K562 (cell line): ENCODE results near the gene SORCS2. TPM values are rescaled to one million over a fixed set of nuclear protein-coding genes. Genes with fewer than 3 reads are reported as not detected.

ENCODE experiments used
- ATAC-seq: fragments of 200-7000 bp; cut with Tn5 transposase; 3 replicates; pipeline ENCODE4 v1.9.1; 2020; ENCODE audit warnings: moderate library complexity
- BruUV-seq: library from RNA; stranded (reverse); fragments of 400-500 nt; replicated peaks from 2 replicates; lab custom pipeline; 2021; lab: Mats Ljungman, UMichigan
- CTCF ChIA-PET: fragments of 300-600 bp; formaldehyde crosslinking; extraction: SDS; loops from one replicate; lab custom pipeline; 2021; ENCODE audit warnings: low intra/inter-chr PET ratio; lab: Yijun Ruan, JAX
- POLR2A ChIA-PET: fragments of 300-600, 350-650 bp; sonication (Branson Sonifier 250); formaldehyde crosslinking; extraction: SDS; loops from one replicate; lab custom pipeline; 2021; ENCODE audit warnings: antibody characterized with exemption, inconsistent platforms; lab: Yijun Ruan, JAX
- DNase-seq, 4 experiments: peaks; one replicate each; pipeline versions ENCODE4 v3.0.0 to v3.0.0-alpha.2; 2011 to 2018; ENCODE audit warnings: low spot score in 3 of 4, mixed read lengths in 3 of 4; ENCODE audit errors: extremely low read depth in 1 of 4
- FAIRE-seq: peaks from 2 replicates; lab custom pipeline; 2011; peaks lifted over from hg19 to GRCh38; lab: Jason Lieb, UNC
- H2AFZ ChIP-seq: 2 replicates; pipeline ENCODE4 v1.6.0; 2011; ENCODE audit warnings: low read depth, low read length, control low read depth, inconsistent platforms
- H3K27ac ChIP-seq: fragments of 200-600 bp; 3 replicates; pipeline ENCODE4 v1.8.0; 2011; ENCODE audit warnings: low read depth, mild to moderate bottlenecking, control low read depth, inconsistent platforms, low read length, moderate library complexity, mixed read lengths; ENCODE audit errors: extremely low read depth
- H3K27me3 ChIP-seq, 2 experiments: fragments of 300-600 bp in 1 of 2; 2 replicates in 1 of 2; 3 replicates in 1 of 2; pipeline versions ENCODE4 v1.6.0 to v1.8.0; 2011; ENCODE audit warnings: inconsistent platforms in 2 of 2, low read length in 2 of 2, mild to moderate bottlenecking in 1 of 2, mixed read lengths in 1 of 2, moderate library complexity in 1 of 2; ENCODE audit not compliant: control insufficient read depth in 2 of 2, insufficient read depth in 2 of 2
- H3K36me3 ChIP-seq: fragments of 300-600 bp; 3 replicates; pipeline ENCODE4 v1.8.0; 2011; ENCODE audit warnings: mild to moderate bottlenecking, low read length, inconsistent platforms; ENCODE audit not compliant: control insufficient read depth, insufficient read depth
- H3K4me1 ChIP-seq, 2 experiments: fragments of 200-600 bp in 1 of 2; replicated peaks in 1 of 2; 2 replicates in 1 of 2; 3 replicates in 1 of 2; pipeline versions ENCODE4 v1.5.1 to v1.8.0; 2011; ENCODE audit warnings: inconsistent platforms in 2 of 2, low read length in 2 of 2, mild to moderate bottlenecking in 1 of 2, mixed read lengths in 1 of 2, moderate library complexity in 1 of 2; ENCODE audit not compliant: control insufficient read depth in 2 of 2, insufficient read depth in 2 of 2
- H3K4me2 ChIP-seq: 2 replicates; pipeline ENCODE4 v1.6.1; 2011; ENCODE audit warnings: low read length, control low read depth, inconsistent platforms, mixed read lengths; ENCODE audit not compliant: insufficient read depth
- H3K4me3 ChIP-seq: fragments of 200-600 bp; sonication (generic), shearing (Covaris generic); 2 replicates; pipeline ENCODE4 v1.5.1; 2016; ENCODE audit warnings: control low read depth, inconsistent platforms
- H3K79me2 ChIP-seq: fragments of 200-600 bp; 3 replicates; pipeline ENCODE4 v1.8.0; 2011; ENCODE audit warnings: low read length, inconsistent platforms; ENCODE audit not compliant: control insufficient read depth, insufficient read depth
- H3K9ac ChIP-seq, 2 experiments: 2 replicates each; pipeline versions ENCODE4 v1.6.0 to v1.6.1; 2011; ENCODE audit warnings: low read depth in 2 of 2, low read length in 2 of 2, control low read depth in 1 of 2, inconsistent platforms in 1 of 2, mild to moderate bottlenecking in 1 of 2, mixed read lengths in 1 of 2; ENCODE audit not compliant: insufficient read depth in 1 of 2
- H3K9me1 ChIP-seq: one replicate; pipeline ENCODE4 v1.6.0; 2011; ENCODE audit warnings: inconsistent platforms, mild to moderate bottlenecking, low read length, moderate library complexity; ENCODE audit not compliant: control insufficient read depth, insufficient read depth
- H3K9me3 ChIP-seq: replicated peaks from 2 replicates; pipeline ENCODE4 v1.5.1; 2011; ENCODE audit warnings: low read depth, low read length, inconsistent platforms; ENCODE audit not compliant: control insufficient read depth, insufficient read depth
- H4K20me1 ChIP-seq: replicated peaks from 2 replicates; pipeline ENCODE4 v1.6.1; 2011; ENCODE audit warnings: low read length, inconsistent platforms, mixed read lengths; ENCODE audit not compliant: control insufficient read depth, insufficient read depth
- HMGN3 ChIP-seq: IDR thresholded peaks from 2 replicates; pipeline ENCODE4 v1.6.1; 2011; ENCODE audit warnings: borderline replicate concordance, low read depth, mild to moderate bottlenecking, mixed read lengths, low read length; ENCODE audit not compliant: insufficient read length; ENCODE audit errors: extremely low read depth
- MBD2 ChIP-seq: sonication (generic); IDR thresholded peaks from 2 replicates; pipeline ENCODE4 v1.6.1; 2016; ENCODE audit warnings: low read depth, borderline replicate concordance
- NFATC3 ChIP-seq: fragments of 450-650 bp; IDR thresholded peaks from 2 replicates; pipeline ENCODE4 v1.6.1; 2017; ENCODE audit warnings: mild to moderate bottlenecking
- ZFX ChIP-seq: sonication (generic); formaldehyde crosslinking; IDR thresholded peaks from 2 replicates; pipeline ENCODE4 v1.8.0; 2022; ENCODE audit warnings: mild to moderate bottlenecking, missing genetic modification reagents, moderate library complexity
- ZNF133 ChIP-seq: fragments of 250-450 bp; sonication (Bioruptor Pico); IDR thresholded peaks from 2 replicates; pipeline ENCODE4 v1.4.0; 2020; ENCODE audit warnings: mild to moderate bottlenecking
- ZNF316 ChIP-seq: fragments of 450-650 bp; IDR thresholded peaks from 2 replicates; pipeline ENCODE4 v1.6.1; 2016
- ZNF583 ChIP-seq: fragments of 250-450 bp; sonication (Bioruptor Pico); IDR thresholded peaks from 2 replicates; pipeline ENCODE4 v1.4.0; 2020
- WGBS: fragments of 100-300 bp; shearing (Covaris generic); methylation state at CpG from one replicate; pipeline ENCODE4 v1.1.6; 2016; ENCODE audit warnings: low coverage, mixed read lengths; ENCODE audit not compliant: insufficient coverage; ENCODE audit errors: missing lambda C conversion rate; 5-methylcytosine and 5-hydroxymethylcytosine counted together
- in situ Hi-C: fragments of 300-500 bp; cut with MboI; formaldehyde crosslinking; loops from 4 replicates; pipeline ENCODE4 v1.15.0; 2018; ENCODE audit warnings: inconsistent platforms, mixed read lengths
- intact Hi-C: fragments of 100-400 bp; cut with micrococcal nuclease; formaldehyde crosslinking; loops from 2 replicates; pipeline ENCODE4 v1.14.2; 2022
- polyA plus RNA-seq, 8 experiments: library from polyadenylated mRNA; depleted of rRNA in 4 of 8; stranded (reverse) in 5 of 8; unstranded in 3 of 8; fragments of >200 nt; fragmentation: Nextera tagmentation in 2 of 8; fragmentation: Illumina TruSeq in 1 of 8; extraction: Ambion mirVana in 2 of 8; extraction: Trizol in 1 of 8; gene quantifications; 2 replicates each; pipeline versions ENCODE4 v1.2.1 to v1.2.3, GENCODE V29; 2011 to 2014; ENCODE audit warnings: inconsistent platforms in 1 of 8, missing spikeins in 1 of 8
- total RNA-seq, 7 experiments: library from RNA; depleted of rRNA in 6 of 7; stranded (reverse); fragments of >200 nt in 6 of 7; fragmentation: Illumina TruSeq in 2 of 7; extraction: Trizol in 2 of 7; gene quantifications; 2 replicates each; pipeline versions ENCODE4 v1.2.1 to v1.2.3, GENCODE V29; 2011 to 2021; ENCODE audit warnings: low replicate concordance in 1 of 7
- TF ChIP-seq, protein P1 (sequence below): fragments of 250-450 bp; sonication (Bioruptor Pico); IDR thresholded peaks from 2 replicates; pipeline ENCODE4 v1.8.0; 2021; ENCODE audit warnings: mild to moderate bottlenecking, moderate library complexity
- TF ChIP-seq, protein P2 (sequence below): sonication (generic); formaldehyde crosslinking; IDR thresholded peaks from 2 replicates; pipeline ENCODE4 v1.8.0; 2022; ENCODE audit warnings: mild to moderate bottlenecking, missing genetic modification reagents
- TF ChIP-seq, protein P3 (sequence below): fragments of 450-650 bp; IDR thresholded peaks from 2 replicates; pipeline ENCODE4 v1.6.1; 2018; ENCODE audit not compliant: partially characterized antibody
- TF ChIP-seq, protein P4 (sequence below): sonication (generic); formaldehyde crosslinking; IDR thresholded peaks from 2 replicates; pipeline ENCODE4 v1.8.0; 2022; ENCODE audit warnings: missing genetic modification reagents, mild to moderate bottlenecking, moderate library complexity, borderline replicate concordance
- TF ChIP-seq, protein P5 (sequence below): sonication (generic); formaldehyde crosslinking; IDR thresholded peaks from 2 replicates; pipeline ENCODE4 v1.8.1; 2023; ENCODE audit warnings: mild to moderate bottlenecking, missing genetic modification reagents

Gene SORCS2
- total and polyA plus RNA-seq, 9 of the 15 experiments (the other 6 are each of a cell fraction or from before 2014, with no cell fraction given): not detected

DNA sequence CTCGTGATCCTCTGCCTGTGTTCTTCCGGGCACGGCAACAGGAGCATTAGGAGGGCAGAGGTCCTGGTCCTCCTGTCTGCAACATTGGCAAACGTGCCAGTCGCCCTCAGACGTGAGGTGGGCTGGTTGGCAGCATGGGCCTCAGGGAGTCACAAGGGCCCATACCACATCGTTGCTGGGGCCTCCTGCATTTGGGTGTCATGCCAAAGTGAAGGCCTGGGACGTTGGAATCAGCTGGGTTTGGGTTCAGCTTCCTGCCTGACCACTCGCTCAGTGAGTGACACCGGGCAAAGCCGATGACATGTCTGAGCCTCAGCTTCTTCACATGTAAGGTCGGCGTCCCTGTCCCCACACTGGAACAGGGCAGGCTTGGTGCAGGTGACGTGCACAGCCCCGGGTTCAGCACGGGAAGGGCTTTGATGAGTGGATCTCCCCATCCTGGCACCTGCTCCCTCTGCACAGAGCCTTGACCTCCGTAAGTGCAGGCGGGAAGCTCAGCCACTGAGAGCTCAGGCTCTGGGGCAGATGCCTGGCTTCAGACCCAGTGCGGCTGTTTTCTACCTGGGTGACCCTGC is 150.8 kb downstream of the SORCS2 start:
- 1% methylated on average over 18 of the region's 19 CpGs for WGBS
- Histone ChIP-seq H3K9me3 (no peaks in the 10 kb centered on the region), H2AFZ (no peak overlapping the region), H4K20me1 (0 out of 2 replicates have a peak, but pooled peaks cover 6% of the 10 kb centered on the region), H3K4me2 (no peak overlapping the region), H3K4me1 (no peaks in the 10 kb centered on the region), H3K79me2 (no peaks in the 10 kb centered on the region), H3K27ac (no peak overlapping the region), H3K36me3 (no peaks in the 10 kb centered on the region), H3K9me1 (no peaks in the 10 kb centered on the region), H3K4me3 (no peak overlapping the region), H3K27me3 (peaks cover 0 to 16% of the 10 kb centered on the region in 2 experiments; a peak in 2 of 5 replicates), H3K9ac (no peak overlapping the region)
- ATAC-seq: no peak
- in situ Hi-C loops: no loop called here
- no peak for FAIRE-seq
- DNase-seq: no peak
- no TSS peak for BruUV-seq
- ChIA-PET POLR2A (no interaction called here), CTCF (no interaction called here)
- intact Hi-C loops: no loop called here
- TF ChIP-seq, protein P1, sequence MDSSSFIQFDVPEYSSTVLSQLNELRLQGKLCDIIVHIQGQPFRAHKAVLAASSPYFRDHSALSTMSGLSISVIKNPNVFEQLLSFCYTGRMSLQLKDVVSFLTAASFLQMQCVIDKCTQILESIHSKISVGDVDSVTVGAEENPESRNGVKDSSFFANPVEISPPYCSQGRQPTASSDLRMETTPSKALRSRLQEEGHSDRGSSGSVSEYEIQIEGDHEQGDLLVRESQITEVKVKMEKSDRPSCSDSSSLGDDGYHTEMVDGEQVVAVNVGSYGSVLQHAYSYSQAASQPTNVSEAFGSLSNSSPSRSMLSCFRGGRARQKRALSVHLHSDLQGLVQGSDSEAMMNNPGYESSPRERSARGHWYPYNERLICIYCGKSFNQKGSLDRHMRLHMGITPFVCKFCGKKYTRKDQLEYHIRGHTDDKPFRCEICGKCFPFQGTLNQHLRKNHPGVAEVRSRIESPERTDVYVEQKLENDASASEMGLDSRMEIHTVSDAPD (CRISPR knock-in tag): no peak
- TF ChIP-seq MBD2 (no peak), ZFX (CRISPR knock-in tag) (no peak), ZNF583 (no peak), ZNF133 (CRISPR knock-in tag) (no peak), NFATC3 (no peak), HMGN3 (no peak), ZNF316 (no peak)
- TF ChIP-seq, protein P2, sequence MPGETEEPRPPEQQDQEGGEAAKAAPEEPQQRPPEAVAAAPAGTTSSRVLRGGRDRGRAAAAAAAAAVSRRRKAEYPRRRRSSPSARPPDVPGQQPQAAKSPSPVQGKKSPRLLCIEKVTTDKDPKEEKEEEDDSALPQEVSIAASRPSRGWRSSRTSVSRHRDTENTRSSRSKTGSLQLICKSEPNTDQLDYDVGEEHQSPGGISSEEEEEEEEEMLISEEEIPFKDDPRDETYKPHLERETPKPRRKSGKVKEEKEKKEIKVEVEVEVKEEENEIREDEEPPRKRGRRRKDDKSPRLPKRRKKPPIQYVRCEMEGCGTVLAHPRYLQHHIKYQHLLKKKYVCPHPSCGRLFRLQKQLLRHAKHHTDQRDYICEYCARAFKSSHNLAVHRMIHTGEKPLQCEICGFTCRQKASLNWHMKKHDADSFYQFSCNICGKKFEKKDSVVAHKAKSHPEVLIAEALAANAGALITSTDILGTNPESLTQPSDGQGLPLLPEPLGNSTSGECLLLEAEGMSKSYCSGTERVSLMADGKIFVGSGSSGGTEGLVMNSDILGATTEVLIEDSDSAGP (CRISPR knock-in tag): no peak
- TF ChIP-seq, protein P3, sequence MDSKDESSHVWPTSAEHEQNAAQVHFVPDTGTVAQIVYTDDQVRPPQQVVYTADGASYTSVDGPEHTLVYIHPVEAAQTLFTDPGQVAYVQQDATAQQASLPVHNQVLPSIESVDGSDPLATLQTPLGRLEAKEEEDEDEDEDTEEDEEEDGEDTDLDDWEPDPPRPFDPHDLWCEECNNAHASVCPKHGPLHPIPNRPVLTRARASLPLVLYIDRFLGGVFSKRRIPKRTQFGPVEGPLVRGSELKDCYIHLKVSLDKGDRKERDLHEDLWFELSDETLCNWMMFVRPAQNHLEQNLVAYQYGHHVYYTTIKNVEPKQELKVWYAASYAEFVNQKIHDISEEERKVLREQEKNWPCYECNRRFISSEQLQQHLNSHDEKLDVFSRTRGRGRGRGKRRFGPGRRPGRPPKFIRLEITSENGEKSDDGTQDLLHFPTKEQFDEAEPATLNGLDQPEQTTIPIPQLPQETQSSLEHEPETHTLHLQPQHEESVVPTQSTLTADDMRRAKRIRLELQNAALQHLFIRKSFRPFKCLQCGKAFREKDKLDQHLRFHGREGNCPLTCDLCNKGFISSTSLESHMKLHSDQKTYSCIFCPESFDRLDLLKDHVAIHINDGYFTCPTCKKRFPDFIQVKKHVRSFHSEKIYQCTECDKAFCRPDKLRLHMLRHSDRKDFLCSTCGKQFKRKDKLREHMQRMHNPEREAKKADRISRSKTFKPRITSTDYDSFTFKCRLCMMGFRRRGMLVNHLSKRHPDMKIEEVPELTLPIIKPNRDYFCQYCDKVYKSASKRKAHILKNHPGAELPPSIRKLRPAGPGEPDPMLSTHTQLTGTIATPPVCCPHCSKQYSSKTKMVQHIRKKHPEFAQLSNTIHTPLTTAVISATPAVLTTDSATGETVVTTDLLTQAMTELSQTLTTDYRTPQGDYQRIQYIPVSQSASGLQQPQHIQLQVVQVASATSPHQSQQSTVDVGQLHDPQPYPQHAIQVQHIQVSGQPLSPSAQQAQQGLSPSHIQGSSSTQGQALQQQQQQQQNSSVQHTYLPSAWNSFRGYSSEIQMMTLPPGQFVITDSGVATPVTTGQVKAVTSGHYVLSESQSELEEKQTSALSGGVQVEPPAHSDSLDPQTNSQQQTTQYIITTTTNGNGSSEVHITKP: no peak
- TF ChIP-seq, protein P4, sequence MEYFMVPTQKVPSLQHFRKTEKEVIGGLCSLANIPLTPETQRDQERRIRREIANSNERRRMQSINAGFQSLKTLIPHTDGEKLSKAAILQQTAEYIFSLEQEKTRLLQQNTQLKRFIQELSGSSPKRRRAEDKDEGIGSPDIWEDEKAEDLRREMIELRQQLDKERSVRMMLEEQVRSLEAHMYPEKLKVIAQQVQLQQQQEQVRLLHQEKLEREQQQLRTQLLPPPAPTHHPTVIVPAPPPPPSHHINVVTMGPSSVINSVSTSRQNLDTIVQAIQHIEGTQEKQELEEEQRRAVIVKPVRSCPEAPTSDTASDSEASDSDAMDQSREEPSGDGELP (CRISPR knock-in tag): no peak
- TF ChIP-seq, protein P5, sequence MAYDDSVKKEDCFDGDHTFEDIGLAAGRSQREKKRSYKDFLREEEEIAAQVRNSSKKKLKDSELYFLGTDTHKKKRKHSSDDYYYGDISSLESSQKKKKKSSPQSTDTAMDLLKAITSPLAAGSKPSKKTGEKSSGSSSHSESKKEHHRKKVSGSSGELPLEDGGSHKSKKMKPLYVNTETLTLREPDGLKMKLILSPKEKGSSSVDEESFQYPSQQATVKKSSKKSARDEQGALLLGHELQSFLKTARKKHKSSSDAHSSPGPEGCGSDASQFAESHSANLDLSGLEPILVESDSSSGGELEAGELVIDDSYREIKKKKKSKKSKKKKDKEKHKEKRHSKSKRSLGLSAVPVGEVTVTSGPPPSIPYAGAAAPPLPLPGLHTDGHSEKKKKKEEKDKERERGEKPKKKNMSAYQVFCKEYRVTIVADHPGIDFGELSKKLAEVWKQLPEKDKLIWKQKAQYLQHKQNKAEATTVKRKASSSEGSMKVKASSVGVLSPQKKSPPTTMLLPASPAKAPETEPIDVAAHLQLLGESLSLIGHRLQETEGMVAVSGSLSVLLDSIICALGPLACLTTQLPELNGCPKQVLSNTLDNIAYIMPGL (CRISPR knock-in tag): no peak
